ENCODE data around the gene CSAG3.
"Not testable (repeated sequence)": the region's sequence is repeated elsewhere in the genome, so short reads cannot be mapped to it uniquely, and the experiment has no call there.

CSAG3 gene

DNA sequence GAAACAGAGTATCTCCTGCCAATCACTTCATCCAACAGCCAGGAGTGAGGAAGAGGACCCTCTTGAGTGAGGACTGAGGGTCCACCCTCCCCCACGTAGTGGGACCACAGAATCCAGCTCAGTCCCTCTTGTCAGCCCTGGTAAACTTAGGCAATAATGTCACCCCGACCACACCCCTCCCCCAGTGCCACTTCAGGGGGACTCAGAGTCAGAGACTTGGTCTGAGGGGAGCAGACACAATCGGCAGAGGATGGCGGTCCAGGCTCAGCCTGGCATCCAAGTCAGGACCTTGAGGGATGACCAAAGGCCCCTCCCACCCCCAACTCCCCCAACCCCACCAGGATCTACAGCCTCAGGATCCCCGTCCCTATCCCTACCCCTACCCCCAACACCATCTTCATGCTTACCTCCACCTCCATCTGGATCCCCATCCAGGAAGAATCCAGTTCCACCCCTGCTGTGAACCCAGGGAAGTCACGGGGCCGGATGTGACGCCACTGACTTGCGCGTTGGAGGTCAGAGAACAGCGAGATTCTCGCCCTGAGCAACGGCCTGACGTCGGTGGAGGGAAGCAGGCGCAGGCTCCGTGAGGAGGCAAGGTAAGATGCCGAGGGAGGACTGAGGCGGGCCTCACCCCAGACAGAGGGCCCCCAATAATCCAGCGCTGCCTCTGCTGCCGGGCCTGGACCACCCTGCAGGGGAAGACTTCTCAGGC is 25.6 kb upstream of the CSAG3 start, which contains the start of the genes CSAG1 and MAGEA12:
Gene CSAG1 (minus strand): TSS at position 461 of the 715 bp plus-strand sequence. CDS start 1,261 bp downstream, outside the sequence.
Gene MAGEA12 (plus strand): TSS at position 497 of the 715 bp plus-strand sequence. CDS start 2,405 bp downstream, outside the sequence.
- Histone ChIP-seq H3K4me1 (ENCODE audit: insufficient read depth, low read length) (no peaks in the 10 kb centered on the region), H3K4me2 (ENCODE audit: insufficient read depth, low read length) (no peak within 1 kb of the TSS), H3K9ac (ENCODE audit: low read depth, low read length) (no peak within 1 kb of the TSS), H3K79me2 (ENCODE audit: insufficient read depth, low read length) (no peaks in the 10 kb centered on the region), H4K20me1 (ENCODE audit: insufficient read depth, low read length) (no peaks in the 10 kb centered on the region), H3K9me3 (ENCODE audit: insufficient read depth, low read length, severe bottlenecking) (no peaks in the 10 kb centered on the region), H3K27ac (ENCODE audit: low read length) (no peak within 1 kb of the TSS), H3K4me3 (ENCODE audit: low read depth in 1 of 2, low read length in 2 of 2) (no peak within 1 kb of the TSS), H2AFZ (ENCODE audit: low read depth, low read length) (no peak within 1 kb of the TSS), H3K36me3 (ENCODE audit: insufficient read depth, low read length) (no peaks in the 10 kb centered on the region), H3K27me3 (ENCODE audit: insufficient read depth, low read length, poor library complexity) (no peaks in the 10 kb centered on the region)
- TF ChIP-seq, protein P1, sequence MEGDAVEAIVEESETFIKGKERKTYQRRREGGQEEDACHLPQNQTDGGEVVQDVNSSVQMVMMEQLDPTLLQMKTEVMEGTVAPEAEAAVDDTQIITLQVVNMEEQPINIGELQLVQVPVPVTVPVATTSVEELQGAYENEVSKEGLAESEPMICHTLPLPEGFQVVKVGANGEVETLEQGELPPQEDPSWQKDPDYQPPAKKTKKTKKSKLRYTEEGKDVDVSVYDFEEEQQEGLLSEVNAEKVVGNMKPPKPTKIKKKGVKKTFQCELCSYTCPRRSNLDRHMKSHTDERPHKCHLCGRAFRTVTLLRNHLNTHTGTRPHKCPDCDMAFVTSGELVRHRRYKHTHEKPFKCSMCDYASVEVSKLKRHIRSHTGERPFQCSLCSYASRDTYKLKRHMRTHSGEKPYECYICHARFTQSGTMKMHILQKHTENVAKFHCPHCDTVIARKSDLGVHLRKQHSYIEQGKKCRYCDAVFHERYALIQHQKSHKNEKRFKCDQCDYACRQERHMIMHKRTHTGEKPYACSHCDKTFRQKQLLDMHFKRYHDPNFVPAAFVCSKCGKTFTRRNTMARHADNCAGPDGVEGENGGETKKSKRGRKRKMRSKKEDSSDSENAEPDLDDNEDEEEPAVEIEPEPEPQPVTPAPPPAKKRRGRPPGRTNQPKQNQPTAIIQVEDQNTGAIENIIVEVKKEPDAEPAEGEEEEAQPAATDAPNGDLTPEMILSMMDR (IDR thresholded peaks at IDR 0.05; ENCODE audit: borderline replicate concordance, extremely low read depth, low read length, poor library complexity, severe bottlenecking) = no peak
- no peak for TF ChIP-seq EZH2 (IDR thresholded peaks at IDR 0.05; ENCODE audit: borderline replicate concordance, low read depth, low read length, severe bottlenecking)
- ATAC-seq (ENCODE audit: insufficient read depth, low read depth) (no peak), DNase-seq (no peak)

DNA sequence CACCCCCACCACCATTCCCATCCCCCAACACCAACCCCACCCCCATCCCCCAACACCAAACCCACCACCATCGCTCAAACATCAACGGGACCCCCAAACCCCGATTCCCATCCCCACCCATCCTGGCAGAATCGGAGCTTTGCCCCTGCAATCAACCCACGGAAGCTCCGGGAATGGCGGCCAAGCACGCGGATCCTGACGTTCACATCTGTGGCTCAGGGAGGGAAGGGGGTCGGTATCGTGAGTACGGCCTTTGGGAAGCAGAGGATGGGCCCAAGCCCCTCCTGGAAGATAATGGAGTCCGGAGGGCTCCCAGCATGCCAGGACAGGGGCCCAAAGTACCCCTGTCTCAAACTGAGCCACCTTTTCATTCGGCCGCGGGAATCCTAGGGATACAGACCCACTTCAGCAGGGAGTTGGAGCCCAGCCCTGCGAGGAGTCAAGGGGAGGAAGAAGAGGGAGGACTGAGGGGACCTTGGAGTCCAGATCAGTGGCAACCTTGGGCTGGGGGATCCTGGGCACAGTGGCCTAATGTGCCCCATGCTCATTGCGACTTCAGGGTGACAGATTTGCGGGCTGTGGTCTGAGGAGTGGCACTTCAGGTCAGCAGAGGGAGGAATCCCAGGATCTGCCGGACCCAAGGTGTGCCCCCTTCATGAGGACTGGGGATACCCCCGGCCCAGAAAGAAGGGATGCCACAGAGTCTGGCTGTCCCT is 24.7 kb upstream of the CSAG3 start:
- not testable (repeated sequence) for ATAC-seq (ENCODE audit: insufficient read depth, low read depth)

DNA sequence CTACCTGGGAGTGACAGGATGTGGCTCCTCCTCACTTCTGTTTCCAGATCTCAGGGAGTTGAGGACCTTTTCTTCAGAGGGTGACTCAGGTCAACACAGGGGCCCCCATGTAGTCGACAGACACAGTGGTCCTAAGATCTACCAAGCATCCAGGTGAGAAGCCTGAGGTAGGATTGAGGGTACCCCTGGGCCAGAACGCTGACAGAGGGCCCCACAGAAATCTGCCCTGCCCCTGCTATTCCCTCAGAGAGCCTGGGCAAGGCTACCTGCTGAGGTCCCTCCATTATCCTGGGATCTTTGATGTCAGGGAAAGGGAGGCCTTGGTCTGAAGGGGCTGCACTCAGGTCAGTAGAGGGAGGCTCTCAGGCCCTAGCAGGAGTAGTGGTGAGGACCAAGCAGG is 23.9 kb upstream of the CSAG3 start:
- Histone ChIP-seq H3K27ac (ENCODE audit: low read length) (no peak overlapping the region), H3K4me3 (ENCODE audit: low read depth in 1 of 2, low read length in 2 of 2) (no peak overlapping the region), H3K79me2 (ENCODE audit: insufficient read depth, low read length) (no peaks in the 10 kb centered on the region), H3K4me1 (ENCODE audit: insufficient read depth, low read length) (no peaks in the 10 kb centered on the region), H3K4me2 (ENCODE audit: insufficient read depth, low read length) (no peak overlapping the region), H3K27me3 (ENCODE audit: insufficient read depth, low read length, poor library complexity) (no peaks in the 10 kb centered on the region), H2AFZ (ENCODE audit: low read depth, low read length) (no peak overlapping the region), H4K20me1 (ENCODE audit: insufficient read depth, low read length) (no peaks in the 10 kb centered on the region), H3K36me3 (ENCODE audit: insufficient read depth, low read length) (no peaks in the 10 kb centered on the region), H3K9ac (ENCODE audit: low read depth, low read length) (no peak overlapping the region), H3K9me3 (ENCODE audit: insufficient read depth, low read length, severe bottlenecking) (no peaks in the 10 kb centered on the region)
- DNase-seq (no peak), ATAC-seq (ENCODE audit: insufficient read depth, low read depth) (no peak)
- TF ChIP-seq, protein P1 (IDR thresholded peaks at IDR 0.05; ENCODE audit: borderline replicate concordance, extremely low read depth, low read length, poor library complexity, severe bottlenecking) = no peak
- TF ChIP-seq EZH2 (IDR thresholded peaks at IDR 0.05; ENCODE audit: borderline replicate concordance, low read depth, low read length, severe bottlenecking) = no peak

More for the DNA sequence above, 24.7 kb upstream of the CSAG3 start:
- H3K4me3 ChIP-seq (ENCODE audit: low read depth in 1 of 2, low read length in 2 of 2); H3K79me2 ChIP-seq (ENCODE audit: insufficient read depth, low read length); H3K36me3 ChIP-seq (ENCODE audit: insufficient read depth, low read length); H3K4me1 ChIP-seq (ENCODE audit: insufficient read depth, low read length); H3K27me3 ChIP-seq (ENCODE audit: insufficient read depth, low read length, poor library complexity); H3K4me2 ChIP-seq (ENCODE audit: insufficient read depth, low read length); H3K9me3 ChIP-seq (ENCODE audit: insufficient read depth, low read length, severe bottlenecking); H3K9ac ChIP-seq (ENCODE audit: low read depth, low read length); H4K20me1 ChIP-seq (ENCODE audit: insufficient read depth, low read length); H2AFZ ChIP-seq (ENCODE audit: low read depth, low read length); DNase-seq; H3K27ac ChIP-seq (ENCODE audit: low read length): not testable (repeated sequence)

DNA sequence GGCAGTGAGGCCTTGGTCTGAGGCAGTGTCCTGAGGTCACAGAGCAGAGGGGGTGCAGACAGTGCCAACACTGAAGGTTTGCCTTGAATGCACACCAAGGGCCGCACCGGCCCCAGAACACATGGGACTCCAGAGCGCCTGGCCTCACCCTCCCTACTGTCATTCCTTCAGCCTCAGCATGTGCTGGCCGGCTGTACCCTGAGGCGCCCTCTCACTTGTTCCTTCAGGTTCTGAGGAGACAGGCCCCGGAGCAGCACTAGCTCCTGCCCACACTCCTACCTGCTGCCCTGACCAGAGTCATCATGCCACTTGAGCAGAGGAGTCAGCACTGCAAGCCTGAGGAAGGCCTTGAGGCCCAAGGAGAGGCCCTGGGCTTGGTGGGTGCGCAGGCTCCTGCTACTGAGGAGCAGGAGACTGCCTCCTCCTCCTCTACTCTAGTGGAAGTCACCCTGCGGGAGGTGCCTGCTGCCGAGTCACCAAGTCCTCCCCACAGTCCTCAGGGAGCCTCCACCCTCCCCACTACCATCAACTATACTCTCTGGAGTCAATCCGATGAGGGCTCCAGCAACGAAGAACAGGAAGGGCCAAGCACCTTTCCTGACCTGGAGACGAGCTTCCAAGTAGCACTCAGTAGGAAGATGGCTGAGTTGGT is 23.0 kb upstream of the CSAG3 start:
- H3K9ac ChIP-seq (ENCODE audit: low read depth, low read length) = no peak overlapping the region
- H3K4me1 ChIP-seq (ENCODE audit: insufficient read depth, low read length) = no peaks in the 10 kb centered on the region
- no peaks in the 10 kb centered on the region for H3K9me3 ChIP-seq (ENCODE audit: insufficient read depth, low read length, severe bottlenecking)
- no peaks in the 10 kb centered on the region for H3K36me3 ChIP-seq (ENCODE audit: insufficient read depth, low read length)
- no peak overlapping the region for H3K27ac ChIP-seq (ENCODE audit: low read length)
- H3K79me2 ChIP-seq (ENCODE audit: insufficient read depth, low read length) = no peaks in the 10 kb centered on the region
- H3K4me3 ChIP-seq (ENCODE audit: low read depth in 1 of 2, low read length in 2 of 2) = no peak overlapping the region
- H3K4me2 ChIP-seq (ENCODE audit: insufficient read depth, low read length) = no peak overlapping the region
- DNase-seq (no peak), ATAC-seq (ENCODE audit: insufficient read depth, low read depth) (no peak)
- no peaks in the 10 kb centered on the region for H3K27me3 ChIP-seq (ENCODE audit: insufficient read depth, low read length, poor library complexity)
- no peak overlapping the region for H2AFZ ChIP-seq (ENCODE audit: low read depth, low read length)
- TF ChIP-seq, protein P1 (IDR thresholded peaks at IDR 0.05; ENCODE audit: borderline replicate concordance, extremely low read depth, low read length, poor library complexity, severe bottlenecking) = no peak
- no peak for TF ChIP-seq EZH2 (IDR thresholded peaks at IDR 0.05; ENCODE audit: borderline replicate concordance, low read depth, low read length, severe bottlenecking)
- H4K20me1 ChIP-seq (ENCODE audit: insufficient read depth, low read length) = no peaks in the 10 kb centered on the region

DNA sequence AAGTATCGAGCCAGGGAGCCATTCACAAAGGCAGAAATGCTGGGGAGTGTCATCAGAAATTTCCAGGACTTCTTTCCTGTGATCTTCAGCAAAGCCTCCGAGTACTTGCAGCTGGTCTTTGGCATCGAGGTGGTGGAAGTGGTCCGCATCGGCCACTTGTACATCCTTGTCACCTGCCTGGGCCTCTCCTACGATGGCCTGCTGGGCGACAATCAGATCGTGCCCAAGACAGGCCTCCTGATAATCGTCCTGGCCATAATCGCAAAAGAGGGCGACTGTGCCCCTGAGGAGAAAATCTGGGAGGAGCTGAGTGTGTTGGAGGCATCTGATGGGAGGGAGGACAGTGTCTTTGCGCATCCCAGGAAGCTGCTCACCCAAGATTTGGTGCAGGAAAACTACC is 22.5 kb upstream of the CSAG3 start:
- not testable (repeated sequence) for H3K4me2 ChIP-seq (ENCODE audit: insufficient read depth, low read length); H3K27ac ChIP-seq (ENCODE audit: low read length); ATAC-seq (ENCODE audit: insufficient read depth, low read depth); DNase-seq; H4K20me1 ChIP-seq (ENCODE audit: insufficient read depth, low read length); H3K9ac ChIP-seq (ENCODE audit: low read depth, low read length); H3K79me2 ChIP-seq (ENCODE audit: insufficient read depth, low read length); H3K36me3 ChIP-seq (ENCODE audit: insufficient read depth, low read length); H3K4me1 ChIP-seq (ENCODE audit: insufficient read depth, low read length); H3K27me3 ChIP-seq (ENCODE audit: insufficient read depth, low read length, poor library complexity); H3K4me3 ChIP-seq (ENCODE audit: low read depth in 1 of 2, low read length in 2 of 2); H3K9me3 ChIP-seq (ENCODE audit: insufficient read depth, low read length, severe bottlenecking); H2AFZ ChIP-seq (ENCODE audit: low read depth, low read length)
